Lower leg skin (tissue), 3 donors: ENCODE measurements around the gene CMBL.

ENCODE experiments used
- POLR2A ChIP-seq, 2 donors: fragments of 450-650 bp; IDR thresholded peaks; one replicate each; pipeline ENCODE4 v1.6.1; 2016 to 2017; ENCODE audit warnings: antibody characterized with exemption in 2 of 2, mild to moderate bottlenecking in 1 of 2, moderate library complexity in 1 of 2
- TF ChIP-seq, protein P1 (sequence below), 3 donors: fragments of 450-650 bp; IDR thresholded peaks; one replicate each; pipeline ENCODE4 v1.5.1; 2016; ENCODE audit warnings: antibody characterized with exemption in 3 of 3, mild to moderate bottlenecking in 3 of 3, moderate library complexity in 2 of 3

DNA sequence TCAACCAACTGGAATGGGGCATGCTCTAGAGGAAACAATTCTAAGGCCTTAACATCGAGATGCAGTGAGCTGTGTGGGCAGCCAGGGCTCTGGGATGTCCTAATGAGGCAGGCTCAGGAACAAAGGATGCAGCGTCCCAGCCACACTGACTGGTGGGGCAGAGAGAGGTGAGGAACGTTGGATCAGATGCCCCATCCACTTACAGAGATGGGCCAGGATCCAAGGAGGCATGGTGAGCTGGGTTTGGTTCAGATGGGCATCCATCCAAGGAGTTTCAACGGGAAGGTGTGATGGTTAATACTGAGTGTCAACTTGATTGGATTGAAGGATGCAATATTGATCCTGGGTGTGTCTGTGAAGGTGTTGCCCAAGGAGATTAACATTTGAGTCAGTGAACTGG is 30.3 kb upstream of the CMBL start:
- TF ChIP-seq, protein P1, sequence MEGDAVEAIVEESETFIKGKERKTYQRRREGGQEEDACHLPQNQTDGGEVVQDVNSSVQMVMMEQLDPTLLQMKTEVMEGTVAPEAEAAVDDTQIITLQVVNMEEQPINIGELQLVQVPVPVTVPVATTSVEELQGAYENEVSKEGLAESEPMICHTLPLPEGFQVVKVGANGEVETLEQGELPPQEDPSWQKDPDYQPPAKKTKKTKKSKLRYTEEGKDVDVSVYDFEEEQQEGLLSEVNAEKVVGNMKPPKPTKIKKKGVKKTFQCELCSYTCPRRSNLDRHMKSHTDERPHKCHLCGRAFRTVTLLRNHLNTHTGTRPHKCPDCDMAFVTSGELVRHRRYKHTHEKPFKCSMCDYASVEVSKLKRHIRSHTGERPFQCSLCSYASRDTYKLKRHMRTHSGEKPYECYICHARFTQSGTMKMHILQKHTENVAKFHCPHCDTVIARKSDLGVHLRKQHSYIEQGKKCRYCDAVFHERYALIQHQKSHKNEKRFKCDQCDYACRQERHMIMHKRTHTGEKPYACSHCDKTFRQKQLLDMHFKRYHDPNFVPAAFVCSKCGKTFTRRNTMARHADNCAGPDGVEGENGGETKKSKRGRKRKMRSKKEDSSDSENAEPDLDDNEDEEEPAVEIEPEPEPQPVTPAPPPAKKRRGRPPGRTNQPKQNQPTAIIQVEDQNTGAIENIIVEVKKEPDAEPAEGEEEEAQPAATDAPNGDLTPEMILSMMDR (IDR thresholded peaks at IDR 0.05): no peak
- no peak for TF ChIP-seq POLR2A (IDR thresholded peaks at IDR 0.05)
